HepG2 (cell line): ENCODE results near the gene MAGIX. TPM values are rescaled to one million over a fixed set of nuclear protein-coding genes. Genes with fewer than 3 reads are reported as not detected.

Experiments
- ELF1 ChIP-seq: sonication (generic); formaldehyde crosslinking; IDR thresholded peaks from 2 replicates; pipeline ENCODE4 v1.4.0; 2020; ENCODE audit warnings: missing genetic modification reagents
- FOXP1 ChIP-seq, 2 experiments: fragments of 450-650 bp in 1 of 2; IDR thresholded peaks; 2 replicates each; pipeline ENCODE4 v1.6.1; 2017 to 2018; ENCODE audit warnings: antibody characterized with exemption in 1 of 2
- JDP2 ChIP-seq: sonication (generic); formaldehyde crosslinking; IDR thresholded peaks from 2 replicates; pipeline ENCODE4 v1.8.1; 2022; ENCODE audit warnings: missing genetic modification reagents, borderline replicate concordance
- KAT8 ChIP-seq: IDR thresholded peaks from 2 replicates; pipeline ENCODE4 v1.6.1; 2016; ENCODE audit warnings: missing genetic modification reagents, missing compliant biosample characterization
- MATR3 ChIP-seq: sonication (generic); formaldehyde crosslinking; IDR thresholded peaks from 2 replicates; pipeline ENCODE4 v1.4.0; 2020; ENCODE audit warnings: missing genetic modification reagents
- MYNN ChIP-seq: sonication (generic); formaldehyde crosslinking; IDR thresholded peaks from 2 replicates; pipeline ENCODE4 v1.4.0; 2020; ENCODE audit warnings: mild to moderate bottlenecking, low read depth, missing genetic modification reagents
- NFRKB ChIP-seq: fragments of 450-650 bp; IDR thresholded peaks from 2 replicates; pipeline ENCODE4 v1.6.1; 2017
- POLR2A ChIP-seq, 2 experiments: IDR thresholded peaks; 2 replicates each; pipeline ENCODE4 v1.6.1; 2011; ENCODE audit warnings: low read depth in 2 of 2, low read length in 2 of 2, mild to moderate bottlenecking in 1 of 2, moderate library complexity in 1 of 2; ENCODE audit not compliant: insufficient read depth in 1 of 2
- SMAD1 ChIP-seq: sonication (generic); formaldehyde crosslinking; IDR thresholded peaks from 2 replicates; pipeline ENCODE4 v1.4.0; 2020; ENCODE audit warnings: missing genetic modification reagents, low read depth, mild to moderate bottlenecking, borderline replicate concordance
- SMC3 ChIP-seq: IDR thresholded peaks from 2 replicates; pipeline ENCODE4 v1.6.1; 2011; ENCODE audit warnings: low read length, improper control_type of control experiment
- SRSF1 ChIP-seq: fragments of 200-400 bp; formaldehyde crosslinking; optimal IDR thresholded peaks from 2 replicates; pipeline ENCODE3; 2017; ENCODE audit warnings: mild to moderate bottlenecking, low read depth, low read length, moderate library complexity
- ZBTB39 ChIP-seq: sonication (generic); formaldehyde crosslinking; IDR thresholded peaks from 2 replicates; pipeline ENCODE4 v1.5.0; 2020; ENCODE audit warnings: missing genetic modification reagents
- ZMYM4 ChIP-seq: sonication (generic); formaldehyde crosslinking; IDR thresholded peaks from 2 replicates; pipeline ENCODE4 v1.8.1; 2023; ENCODE audit warnings: mild to moderate bottlenecking, missing genetic modification reagents
- ZNF451 ChIP-seq: sonication (generic); formaldehyde crosslinking; IDR thresholded peaks from 2 replicates; pipeline ENCODE4 v1.5.0; 2020; ENCODE audit warnings: mild to moderate bottlenecking, missing genetic modification reagents
- ZNF503 ChIP-seq: sonication (generic); formaldehyde crosslinking; IDR thresholded peaks from 2 replicates; pipeline ENCODE4 v1.4.0; 2020; ENCODE audit warnings: missing genetic modification reagents
- ZNF574 ChIP-seq: sonication (generic); formaldehyde crosslinking; IDR thresholded peaks from 2 replicates; pipeline ENCODE4 v1.4.0; 2020; ENCODE audit warnings: missing genetic modification reagents
- polyA plus RNA-seq, 8 experiments: library from polyadenylated mRNA; depleted of rRNA in 3 of 8; stranded (reverse) in 7 of 8; unstranded in 1 of 8; fragments of >200 nt; fragmentation: Illumina TruSeq in 4 of 8; extraction: Trizol in 4 of 8; gene quantifications; 2 replicates each; pipeline versions ENCODE4 v1.2.1 to v1.2.3, GENCODE V29; 2011 to 2016; ENCODE audit warnings: low read depth in 4 of 8, missing spikeins in 1 of 8, mixed read lengths in 1 of 8; ENCODE audit not compliant: insufficient read depth in 1 of 8
- total RNA-seq, 5 experiments: library from RNA; depleted of rRNA; stranded (reverse); fragments of >200 nt; fragmentation: Illumina TruSeq; extraction: Trizol; gene quantifications; 2 replicates each; pipeline ENCODE4 v1.2.3, GENCODE V29; 2016; ENCODE audit warnings: low read depth in 1 of 5
- TF ChIP-seq, protein P1 (sequence below): sonication (generic); formaldehyde crosslinking; IDR thresholded peaks from 2 replicates; pipeline ENCODE4 v1.4.0; 2020; ENCODE audit warnings: mild to moderate bottlenecking, missing genetic modification reagents
- TF ChIP-seq, protein P2 (sequence below): IDR thresholded peaks from 2 replicates; pipeline ENCODE4 v1.6.1; 2016; ENCODE audit warnings: missing biosample characterization, missing genetic modification reagents, low read depth
- TF ChIP-seq, protein P3 (sequence below): sonication (generic); formaldehyde crosslinking; conservative IDR thresholded peaks from 2 replicates; pipeline ENCODE4 v1.4.0; 2020; ENCODE audit warnings: missing genetic modification reagents

MAGIX gene
- total and polyA plus RNA-seq, 2 of the 13 experiments (the other 11 are each of a cell fraction or from before 2014, with no cell fraction given), result 0.63 to 1.2 TPM

DNA sequence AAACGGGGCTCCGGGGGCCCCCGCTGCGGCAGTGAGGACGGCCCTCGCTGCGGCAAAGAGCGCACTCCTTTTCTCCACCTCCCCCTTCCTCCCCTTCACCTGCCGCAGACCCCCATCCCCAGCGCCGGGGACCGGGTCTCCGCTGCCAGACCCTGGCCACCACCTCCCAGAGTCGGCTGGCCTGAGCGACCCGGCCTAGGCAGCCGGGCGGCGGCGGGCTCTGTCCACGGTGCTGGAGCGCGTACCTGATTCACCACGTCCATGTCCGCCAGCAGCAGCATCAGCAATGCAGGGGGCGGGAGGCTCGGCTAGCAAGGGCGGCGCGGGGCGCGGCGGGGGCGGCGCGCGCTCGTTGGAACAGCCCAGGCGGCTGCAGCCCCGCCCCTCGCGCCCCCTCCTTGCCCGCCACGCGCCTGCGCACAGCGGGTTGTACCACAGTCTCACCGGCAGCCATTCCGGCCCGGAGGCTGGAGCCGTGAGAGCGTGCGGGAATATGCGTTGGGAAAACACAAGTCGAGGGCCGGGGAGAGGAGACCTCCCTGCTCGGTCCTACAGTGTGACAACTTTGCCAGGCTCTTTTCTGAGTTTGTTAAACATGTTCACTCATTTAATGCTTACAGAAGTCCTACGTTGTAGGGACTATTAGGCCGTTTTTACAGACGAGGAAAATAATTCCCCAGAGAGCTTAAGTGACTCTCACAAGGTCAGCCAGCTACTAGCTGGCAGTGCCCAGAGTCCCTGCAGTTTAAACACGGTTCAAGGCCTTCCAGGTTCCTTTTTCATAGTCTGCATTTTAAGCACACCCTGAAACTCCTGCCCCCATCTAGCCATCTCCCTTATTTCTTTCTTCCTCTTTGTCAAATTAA lies 37.6 kb downstream of the MAGIX start, which contains the start of gene SYP (continued):
- TF ChIP-seq ZNF503 (CRISPR knock-in tag) (peak; percentile 33; the same call in 1 of the 2 replicates), MYNN (CRISPR knock-in tag) (peak; percentile 83; the same call in 1 of the 2 replicates), KAT8 (peak; percentile 67), JDP2 (no peak), NFRKB (no peak), MATR3 (CRISPR knock-in tag) (no peak), ZNF451 (CRISPR knock-in tag) (peak; percentile 82; the same call in 1 of the 2 replicates), POLR2A (IDR thresholded peaks at IDR 0.05; ENCODE audit: insufficient read depth in 1 of 2, low read depth in 2 of 2, low read length in 2 of 2) (peak in 1 of 2 experiments; percentile 68; a peak in 2 of 4 replicates), ZNF574 (CRISPR knock-in tag) (peak; percentile 82), SRSF1 (peak; percentile 100), ZBTB39 (CRISPR knock-in tag) (no peak), ZMYM4 (CRISPR knock-in tag) (peak; percentile 89), ELF1 (peak; percentile 25), FOXP1 (IDR thresholded peaks at IDR 0.05) (no peak), FOXP1 (CRISPR knock-in tag; IDR thresholded peaks at IDR 0.05) (no peak), SMC3 (no peak), SMAD1 (0 out of 2 replicates have a peak, but pooled peaks have one; percentile 52)
- TF ChIP-seq, protein P1, sequence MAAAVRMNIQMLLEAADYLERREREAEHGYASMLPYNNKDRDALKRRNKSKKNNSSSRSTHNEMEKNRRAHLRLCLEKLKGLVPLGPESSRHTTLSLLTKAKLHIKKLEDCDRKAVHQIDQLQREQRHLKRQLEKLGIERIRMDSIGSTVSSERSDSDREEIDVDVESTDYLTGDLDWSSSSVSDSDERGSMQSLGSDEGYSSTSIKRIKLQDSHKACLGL, result peak; percentile 89; the same call in 1 of the 2 replicates
- TF ChIP-seq, protein P2, sequence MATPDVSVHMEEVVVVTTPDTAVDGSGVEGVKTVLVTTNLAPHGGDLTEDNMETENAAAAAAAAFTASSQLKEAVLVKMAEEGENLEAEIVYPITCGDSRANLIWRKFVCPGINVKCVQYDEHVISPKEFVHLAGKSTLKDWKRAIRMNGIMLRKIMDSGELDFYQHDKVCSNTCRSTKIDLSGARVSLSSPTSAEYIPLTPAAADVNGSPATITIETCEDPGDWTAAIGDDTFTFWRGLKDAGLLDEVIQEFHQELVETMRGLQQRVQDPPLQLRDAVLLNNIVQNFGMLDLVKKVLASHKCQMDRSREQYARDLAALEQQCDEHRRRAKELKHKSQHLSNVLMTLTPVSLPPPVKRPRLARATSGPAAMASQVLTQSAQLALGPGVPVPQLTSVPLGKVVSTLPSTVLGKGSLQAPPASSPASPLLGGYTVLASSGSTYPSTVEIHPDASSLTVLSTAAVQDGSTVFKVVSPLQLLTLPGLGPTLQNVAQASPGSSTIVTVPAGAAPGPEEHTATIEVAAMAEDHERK (CRISPR knock-in tag), result no peak
- TF ChIP-seq, protein P3, sequence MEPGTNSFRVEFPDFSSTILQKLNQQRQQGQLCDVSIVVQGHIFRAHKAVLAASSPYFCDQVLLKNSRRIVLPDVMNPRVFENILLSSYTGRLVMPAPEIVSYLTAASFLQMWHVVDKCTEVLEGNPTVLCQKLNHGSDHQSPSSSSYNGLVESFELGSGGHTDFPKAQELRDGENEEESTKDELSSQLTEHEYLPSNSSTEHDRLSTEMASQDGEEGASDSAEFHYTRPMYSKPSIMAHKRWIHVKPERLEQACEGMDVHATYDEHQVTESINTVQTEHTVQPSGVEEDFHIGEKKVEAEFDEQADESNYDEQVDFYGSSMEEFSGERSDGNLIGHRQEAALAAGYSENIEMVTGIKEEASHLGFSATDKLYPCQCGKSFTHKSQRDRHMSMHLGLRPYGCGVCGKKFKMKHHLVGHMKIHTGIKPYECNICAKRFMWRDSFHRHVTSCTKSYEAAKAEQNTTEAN (CRISPR knock-in tag), result peak; percentile 78
